Liver (tissue), 9 donors: ENCODE measurements around the gene SEPTIN5. TPM values are rescaled to one million over a fixed set of nuclear protein-coding genes. Genes with fewer than 3 reads are reported as not detected.

Source experiments
- DNase-seq: peaks from one replicate; pipeline ENCODE4 v3.0.0-alpha.2; 2017; ENCODE audit warnings: low spot score
- H3K27ac ChIP-seq, 2 donors: one replicate each; pipeline ENCODE4 v1.7.0; 2013; ENCODE audit warnings: inconsistent platforms in 2 of 2, low read length in 2 of 2, control low read depth in 1 of 2, low read depth in 1 of 2, mild to moderate bottlenecking in 1 of 2
- H3K27me3 ChIP-seq, 4 donors: one replicate each; pipeline versions ENCODE4 v1.6.1 to v1.7.0; 2013; ENCODE audit warnings: low read length in 3 of 4, inconsistent platforms in 1 of 4, mild to moderate bottlenecking in 1 of 4, moderate library complexity in 1 of 4; ENCODE audit not compliant: control insufficient read depth in 4 of 4, insufficient read depth in 4 of 4
- H3K36me3 ChIP-seq, 4 donors: one replicate each; pipeline versions ENCODE4 v1.6.1 to v1.7.0; 2013; ENCODE audit warnings: low read length in 3 of 4, mild to moderate bottlenecking in 3 of 4, low read depth in 1 of 4, moderate library complexity in 1 of 4; ENCODE audit not compliant: control insufficient read depth in 4 of 4, insufficient read depth in 3 of 4
- H3K4me1 ChIP-seq, 4 donors: one replicate each; pipeline versions ENCODE4 v1.6.1 to v1.7.0; 2013; ENCODE audit warnings: low read length in 3 of 4, mild to moderate bottlenecking in 3 of 4, moderate library complexity in 1 of 4; ENCODE audit not compliant: control insufficient read depth in 4 of 4, insufficient read depth in 4 of 4
- H3K4me3 ChIP-seq, 3 donors: one replicate each; pipeline versions ENCODE4 v1.6.1 to v1.7.0; 2013; ENCODE audit warnings: low read length in 3 of 3, control low read depth in 1 of 3, low read depth in 1 of 3, mild to moderate bottlenecking in 1 of 3
- H3K9ac ChIP-seq, 2 donors: one replicate each; pipeline ENCODE4 v1.7.0; 2013; ENCODE audit warnings: low read length in 2 of 2, mild to moderate bottlenecking in 2 of 2, moderate library complexity in 2 of 2, control low read depth in 1 of 2, low read depth in 1 of 2
- H3K9me3 ChIP-seq, 4 donors: one replicate each; pipeline versions ENCODE4 v1.6.1 to v1.7.0; 2013; ENCODE audit warnings: low read length in 3 of 4; ENCODE audit not compliant: control insufficient read depth in 4 of 4
- EGR1 ChIP-seq, 2 donors: IDR thresholded peaks; 2 replicates each; pipeline ENCODE4 v1.6.1; 2016 to 2018; ENCODE audit warnings: antibody characterized with exemption in 2 of 2, low read depth in 2 of 2
- FOXA1 ChIP-seq: IDR thresholded peaks from 2 replicates; pipeline ENCODE4 v1.6.1; 2016; ENCODE audit warnings: antibody characterized with exemption
- FOXA2 ChIP-seq: IDR thresholded peaks from 2 replicates; pipeline ENCODE4 v1.6.1; 2016; ENCODE audit warnings: antibody characterized with exemption
- HNF4A ChIP-seq, 2 donors: conservative IDR thresholded peaks; 2 replicates each; pipeline ENCODE4 v1.6.1; 2016; ENCODE audit warnings: antibody characterized with exemption in 2 of 2, mild to moderate bottlenecking in 2 of 2
- HNF4G ChIP-seq: IDR thresholded peaks from 2 replicates; pipeline ENCODE4 v1.6.1; 2016; ENCODE audit warnings: antibody characterized with exemption
- JUND ChIP-seq, 2 donors: IDR thresholded peaks; 2 replicates each; pipeline ENCODE4 v1.6.1; 2016; ENCODE audit warnings: antibody characterized with exemption in 2 of 2
- RXRA ChIP-seq, 2 donors: IDR thresholded peaks; 2 replicates each; pipeline ENCODE4 v1.6.1; 2017 to 2018; ENCODE audit warnings: antibody characterized with exemption in 2 of 2, mild to moderate bottlenecking in 1 of 2
- SP1 ChIP-seq: IDR thresholded peaks from 2 replicates; pipeline ENCODE4 v1.6.1; 2018; ENCODE audit warnings: antibody characterized with exemption, mild to moderate bottlenecking
- TAF1 ChIP-seq: conservative IDR thresholded peaks from 2 replicates; pipeline ENCODE4 v1.6.1; 2016; ENCODE audit warnings: antibody characterized with exemption, mild to moderate bottlenecking
- WGBS: extraction: QIAGEN DNeasy Blood & Tissue Kit; methylation state at CpG from one replicate; pipeline ENCODE4 v1.1.7; 2013; 5-methylcytosine and 5-hydroxymethylcytosine counted together
- polyA plus RNA-seq, 2 donors: library from polyadenylated mRNA; stranded (reverse) in 1 of 2; unstranded in 1 of 2; fragments of 200-250 nt in 1 of 2; fragments of >200 nt in 1 of 2; fragmentation: Nextera tagmentation in 1 of 2; extraction: Ambion mirVana in 1 of 2; gene quantifications; one replicate each; pipeline versions ENCODE4 v1.2.1 to v1.2.3, GENCODE V29; 2013 to 2015
- total RNA-seq, 2 donors: library from RNA; depleted of rRNA; stranded (reverse); fragments of >200 nt; gene quantifications; one replicate each; pipeline ENCODE4 v1.2.3, GENCODE V29; 2014
- TF ChIP-seq, protein P1 (sequence below): IDR thresholded peaks from 2 replicates; pipeline ENCODE4 v1.6.1; 2016; ENCODE audit warnings: antibody characterized with exemption
- TF ChIP-seq, protein P2 (sequence below): IDR thresholded peaks from 2 replicates; pipeline ENCODE4 v1.6.1; 2016; ENCODE audit warnings: antibody characterized with exemption
- TF ChIP-seq, protein P3 (sequence below): fragments of 150-350 bp; IDR thresholded peaks from 2 replicates; pipeline ENCODE4 v1.5.1; 2017; ENCODE audit warnings: improper control_type of control experiment, low read depth, low read length; ENCODE audit not compliant: missing input control
- TF ChIP-seq, protein P4 (sequence below): IDR thresholded peaks from 2 replicates; pipeline ENCODE4 v1.6.1; 2016; ENCODE audit warnings: antibody characterized with exemption
- donor health status: healthy.
- donor health status: healthy.
- donor health status: healthy.
- donor health status: healthy.
- donor health status: healthy.

Gene SEPTIN5
- total and polyA plus RNA-seq, 4 donors = 0.26 to 3.5 (median 2.8) TPM

DNA sequence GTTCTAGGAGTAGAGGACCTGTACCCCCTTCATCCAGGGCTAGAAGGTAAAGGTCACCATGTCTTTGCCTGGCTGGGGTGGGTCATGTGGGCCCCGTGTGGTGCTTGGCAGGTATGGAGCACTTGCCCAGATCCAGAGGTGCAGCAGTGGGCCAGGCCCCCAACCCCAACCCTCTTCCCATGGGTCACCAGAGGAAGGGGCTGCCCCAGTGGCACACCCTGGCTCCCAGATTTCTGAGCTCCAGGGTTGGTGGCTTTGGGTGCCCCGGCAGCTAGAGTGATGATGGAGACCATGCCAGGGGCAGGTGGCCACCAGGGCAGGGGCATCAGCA, 6.7 kb downstream of the SEPTIN5 start:
- no peak overlapping the region for H3K27ac ChIP-seq
- no peak overlapping the region for H3K4me3 ChIP-seq
- no peak for TF ChIP-seq HNF4A (conservative IDR thresholded peaks at IDR 0.05)
- no peak for TF ChIP-seq FOXA2
- no peak for TF ChIP-seq TAF1
- TF ChIP-seq, protein P1, sequence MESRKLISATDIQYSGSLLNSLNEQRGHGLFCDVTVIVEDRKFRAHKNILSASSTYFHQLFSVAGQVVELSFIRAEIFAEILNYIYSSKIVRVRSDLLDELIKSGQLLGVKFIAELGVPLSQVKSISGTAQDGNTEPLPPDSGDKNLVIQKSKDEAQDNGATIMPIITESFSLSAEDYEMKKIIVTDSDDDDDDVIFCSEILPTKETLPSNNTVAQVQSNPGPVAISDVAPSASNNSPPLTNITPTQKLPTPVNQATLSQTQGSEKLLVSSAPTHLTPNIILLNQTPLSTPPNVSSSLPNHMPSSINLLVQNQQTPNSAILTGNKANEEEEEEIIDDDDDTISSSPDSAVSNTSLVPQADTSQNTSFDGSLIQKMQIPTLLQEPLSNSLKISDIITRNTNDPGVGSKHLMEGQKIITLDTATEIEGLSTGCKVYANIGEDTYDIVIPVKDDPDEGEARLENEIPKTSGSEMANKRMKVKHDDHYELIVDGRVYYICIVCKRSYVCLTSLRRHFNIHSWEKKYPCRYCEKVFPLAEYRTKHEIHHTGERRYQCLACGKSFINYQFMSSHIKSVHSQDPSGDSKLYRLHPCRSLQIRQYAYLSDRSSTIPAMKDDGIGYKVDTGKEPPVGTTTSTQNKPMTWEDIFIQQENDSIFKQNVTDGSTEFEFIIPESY = no peak
- TF ChIP-seq, protein P2, sequence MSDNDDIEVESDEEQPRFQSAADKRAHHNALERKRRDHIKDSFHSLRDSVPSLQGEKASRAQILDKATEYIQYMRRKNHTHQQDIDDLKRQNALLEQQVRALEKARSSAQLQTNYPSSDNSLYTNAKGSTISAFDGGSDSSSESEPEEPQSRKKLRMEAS = no peak
- TF ChIP-seq FOXA1 = no peak
- TF ChIP-seq, protein P3, sequence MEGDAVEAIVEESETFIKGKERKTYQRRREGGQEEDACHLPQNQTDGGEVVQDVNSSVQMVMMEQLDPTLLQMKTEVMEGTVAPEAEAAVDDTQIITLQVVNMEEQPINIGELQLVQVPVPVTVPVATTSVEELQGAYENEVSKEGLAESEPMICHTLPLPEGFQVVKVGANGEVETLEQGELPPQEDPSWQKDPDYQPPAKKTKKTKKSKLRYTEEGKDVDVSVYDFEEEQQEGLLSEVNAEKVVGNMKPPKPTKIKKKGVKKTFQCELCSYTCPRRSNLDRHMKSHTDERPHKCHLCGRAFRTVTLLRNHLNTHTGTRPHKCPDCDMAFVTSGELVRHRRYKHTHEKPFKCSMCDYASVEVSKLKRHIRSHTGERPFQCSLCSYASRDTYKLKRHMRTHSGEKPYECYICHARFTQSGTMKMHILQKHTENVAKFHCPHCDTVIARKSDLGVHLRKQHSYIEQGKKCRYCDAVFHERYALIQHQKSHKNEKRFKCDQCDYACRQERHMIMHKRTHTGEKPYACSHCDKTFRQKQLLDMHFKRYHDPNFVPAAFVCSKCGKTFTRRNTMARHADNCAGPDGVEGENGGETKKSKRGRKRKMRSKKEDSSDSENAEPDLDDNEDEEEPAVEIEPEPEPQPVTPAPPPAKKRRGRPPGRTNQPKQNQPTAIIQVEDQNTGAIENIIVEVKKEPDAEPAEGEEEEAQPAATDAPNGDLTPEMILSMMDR = no peak
- no peak for TF ChIP-seq JUND (IDR thresholded peaks at IDR 0.05)
- TF ChIP-seq RXRA (IDR thresholded peaks at IDR 0.05) = no peak
- TF ChIP-seq HNF4G = no peak
- TF ChIP-seq EGR1 (IDR thresholded peaks at IDR 0.05; ENCODE audit: low read depth in 2 of 2) = no peak
- DNase-seq = no peak
- no peaks in the 10 kb centered on the region for H3K9me3 ChIP-seq
- peaks cover 0 to 8% (median 5%) of the 10 kb centered on the region in 4 donors for H3K27me3 ChIP-seq
- peaks cover 19 to 37% (median 29%) of the 10 kb centered on the region in 4 donors for H3K4me1 ChIP-seq
- H3K36me3 ChIP-seq = no peaks in the 10 kb centered on the region
- H3K9ac ChIP-seq = no peak overlapping the region
- WGBS = 85% methylated on average over 2 of the region's 2 CpGs

DNA sequence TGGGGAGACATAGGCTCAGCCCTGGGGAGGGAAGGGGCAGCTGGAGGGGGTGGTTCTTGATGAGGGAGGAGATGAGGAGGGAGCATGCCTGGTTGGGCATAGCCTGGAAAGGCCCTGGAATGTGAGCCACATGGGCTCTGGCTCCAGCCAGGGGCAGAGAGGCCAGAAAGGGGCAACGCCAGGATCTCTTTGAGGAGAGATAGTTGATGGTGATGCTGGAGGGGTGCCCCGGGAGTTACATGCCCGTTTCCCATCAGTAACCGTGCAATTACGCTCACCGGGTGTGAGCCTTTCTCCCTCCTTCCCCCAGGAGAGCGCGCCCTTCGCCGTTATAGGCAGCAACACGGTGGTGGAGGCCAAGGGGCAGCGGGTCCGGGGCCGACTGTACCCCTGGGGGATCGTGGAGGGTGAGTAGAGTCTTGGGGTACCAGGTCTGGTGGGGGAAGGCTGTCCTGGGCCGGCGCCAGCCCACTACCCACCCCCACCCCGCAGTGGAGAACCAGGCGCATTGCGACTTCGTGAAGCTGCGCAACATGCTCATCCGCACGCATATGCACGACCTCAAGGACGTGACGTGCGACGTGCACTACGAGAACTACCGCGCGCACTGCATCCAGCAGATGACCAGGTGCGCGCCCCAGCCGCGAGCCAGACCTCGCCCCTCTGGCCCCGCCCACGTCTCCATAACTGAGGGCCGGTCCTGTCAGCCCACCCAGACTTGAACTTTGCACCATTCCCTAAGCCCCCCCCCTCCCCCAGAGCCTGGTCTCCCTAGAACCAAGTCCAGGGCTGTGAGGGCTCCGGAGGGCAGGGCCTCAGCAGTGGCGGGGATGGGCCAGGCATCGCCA, 7.3 kb downstream of the SEPTIN5 start:
- no peak overlapping the region for H3K27ac ChIP-seq
- TF ChIP-seq TAF1 (no peak), HNF4A (conservative IDR thresholded peaks at IDR 0.05) (no peak), HNF4G (no peak), SP1 (no peak)
- TF ChIP-seq, protein P4, sequence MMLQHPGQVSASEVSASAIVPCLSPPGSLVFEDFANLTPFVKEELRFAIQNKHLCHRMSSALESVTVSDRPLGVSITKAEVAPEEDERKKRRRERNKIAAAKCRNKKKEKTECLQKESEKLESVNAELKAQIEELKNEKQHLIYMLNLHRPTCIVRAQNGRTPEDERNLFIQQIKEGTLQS = no peak
- TF ChIP-seq, protein P1 = no peak
- H3K9ac ChIP-seq = no peak overlapping the region
- DNase-seq = no peak
- H3K4me3 ChIP-seq = no peak overlapping the region
- H3K4me1 ChIP-seq = peaks cover 19 to 37% (median 29%) of the 10 kb centered on the region in 4 donors
- peaks cover 0 to 8% (median 5%) of the 10 kb centered on the region in 4 donors for H3K27me3 ChIP-seq
- H3K36me3 ChIP-seq = no peaks in the 10 kb centered on the region
- WGBS = 42% methylated on average over 44 of the region's 44 CpGs
- no peaks in the 10 kb centered on the region for H3K9me3 ChIP-seq
